Astrocyte (in vitro differentiated cells and primary cell): ENCODE results near the gene LCOR.
A peak's percentile ranks its signal among the peaks of the same experiment; 100 is the strongest.

Source experiments
- EZH2 ChIP-seq: IDR thresholded peaks from 2 replicates; pipeline ENCODE4 v1.6.1; 2012; ENCODE audit warnings: mild to moderate bottlenecking, low read length, inconsistent platforms; ENCODE audit not compliant: insufficient read depth
- TF ChIP-seq, protein P1 (sequence below): IDR thresholded peaks from 2 replicates; pipeline ENCODE4 v1.5.1; 2011; ENCODE audit warnings: low read depth, mild to moderate bottlenecking, inconsistent platforms, low read length, moderate library complexity; ENCODE audit not compliant: insufficient read depth

DNA sequence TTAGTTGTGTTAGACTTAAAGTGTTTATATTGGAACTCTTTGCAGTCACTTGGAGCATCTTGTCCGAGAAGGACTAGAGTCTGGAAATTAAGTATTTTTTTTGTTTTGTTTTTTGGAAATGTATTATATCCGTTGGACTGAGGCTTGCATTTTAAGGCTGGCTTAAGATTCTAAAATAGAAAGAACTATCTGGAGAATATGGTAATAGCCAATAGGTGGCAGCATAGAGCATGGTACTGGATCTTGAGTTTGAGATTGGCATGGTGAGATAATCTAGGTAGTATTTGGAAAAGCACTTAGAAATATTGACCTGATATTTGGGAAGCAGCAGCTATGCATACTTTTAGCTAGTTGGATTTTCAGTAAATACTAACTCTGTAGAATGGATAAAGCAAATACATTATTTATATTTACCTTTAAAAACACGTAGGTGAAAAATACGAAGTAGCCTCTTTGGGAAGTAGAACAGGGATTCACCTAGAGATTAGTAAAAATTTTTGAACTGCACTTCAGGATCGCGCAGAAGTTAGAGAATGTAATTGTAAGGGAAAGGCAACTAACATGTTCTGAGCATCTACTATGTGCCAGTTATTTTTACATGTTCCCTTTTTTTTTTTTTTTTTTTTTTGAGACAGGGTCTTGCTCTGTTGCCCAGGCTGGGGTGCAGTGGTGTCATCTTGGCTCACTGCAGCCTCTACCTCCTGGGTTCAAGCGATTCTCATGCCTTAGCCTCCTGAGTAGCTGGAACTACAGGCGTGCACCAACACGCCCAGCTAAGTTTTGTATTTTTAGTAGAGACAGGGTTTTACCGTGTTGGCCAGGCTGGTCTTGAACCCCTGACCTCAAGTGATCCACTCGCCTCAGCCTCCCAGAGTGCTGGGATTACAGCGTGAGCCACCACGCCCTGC is 78.6 kb downstream of the LCOR start:
- TF ChIP-seq, protein P1, sequence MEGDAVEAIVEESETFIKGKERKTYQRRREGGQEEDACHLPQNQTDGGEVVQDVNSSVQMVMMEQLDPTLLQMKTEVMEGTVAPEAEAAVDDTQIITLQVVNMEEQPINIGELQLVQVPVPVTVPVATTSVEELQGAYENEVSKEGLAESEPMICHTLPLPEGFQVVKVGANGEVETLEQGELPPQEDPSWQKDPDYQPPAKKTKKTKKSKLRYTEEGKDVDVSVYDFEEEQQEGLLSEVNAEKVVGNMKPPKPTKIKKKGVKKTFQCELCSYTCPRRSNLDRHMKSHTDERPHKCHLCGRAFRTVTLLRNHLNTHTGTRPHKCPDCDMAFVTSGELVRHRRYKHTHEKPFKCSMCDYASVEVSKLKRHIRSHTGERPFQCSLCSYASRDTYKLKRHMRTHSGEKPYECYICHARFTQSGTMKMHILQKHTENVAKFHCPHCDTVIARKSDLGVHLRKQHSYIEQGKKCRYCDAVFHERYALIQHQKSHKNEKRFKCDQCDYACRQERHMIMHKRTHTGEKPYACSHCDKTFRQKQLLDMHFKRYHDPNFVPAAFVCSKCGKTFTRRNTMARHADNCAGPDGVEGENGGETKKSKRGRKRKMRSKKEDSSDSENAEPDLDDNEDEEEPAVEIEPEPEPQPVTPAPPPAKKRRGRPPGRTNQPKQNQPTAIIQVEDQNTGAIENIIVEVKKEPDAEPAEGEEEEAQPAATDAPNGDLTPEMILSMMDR = peak; percentile 67
- no peak for TF ChIP-seq EZH2
